Osteocyte (in vitro differentiated cells): Measurements from ENCODE around the gene UBA5. TPM values are rescaled to one million over a fixed set of nuclear protein-coding genes. Genes with fewer than 3 reads are reported as not detected.
A peak's percentile ranks its signal among the peaks of the same experiment; 100 is the strongest.

Experiments used
- DNase-seq: peaks from one replicate; pipeline ENCODE4 v3.0.0; 2021; ENCODE audit warnings: mixed read lengths; ENCODE audit not compliant: unreplicated experiment; ENCODE audit errors: extremely low spot score
- H3K27ac Mint-ChIP-seq: one replicate; pipeline ENCODE4 v1.8.0; 2021; ENCODE audit warnings: mild to moderate bottlenecking, mixed read lengths; ENCODE audit not compliant: unreplicated experiment
- H3K27me3 Mint-ChIP-seq: one replicate; pipeline ENCODE4 v1.8.0; 2021; ENCODE audit warnings: mixed read lengths; ENCODE audit not compliant: unreplicated experiment
- H3K36me3 Mint-ChIP-seq: one replicate; pipeline ENCODE4 v1.8.0; 2021; ENCODE audit warnings: mixed read lengths; ENCODE audit not compliant: unreplicated experiment
- H3K4me1 Mint-ChIP-seq: one replicate; pipeline ENCODE4 v1.8.0; 2021; ENCODE audit warnings: mixed read lengths; ENCODE audit not compliant: unreplicated experiment
- H3K4me3 Mint-ChIP-seq: one replicate; pipeline ENCODE4 v1.8.0; 2021; ENCODE audit warnings: mild to moderate bottlenecking, moderate library complexity, mixed read lengths; ENCODE audit not compliant: unreplicated experiment
- H3K9me3 Mint-ChIP-seq: one replicate; pipeline ENCODE4 v1.8.0; 2021; ENCODE audit warnings: mixed read lengths; ENCODE audit not compliant: unreplicated experiment
- total RNA-seq: library from RNA; stranded (reverse); gene quantifications from 2 replicates; pipeline ENCODE4 v1.2.1, GENCODE V29; 2021
- TF ChIP-seq, protein P1 (sequence below): fragments of 200-600 bp; sonication (generic); IDR thresholded peaks from 2 replicates; pipeline ENCODE4 v1.5.0; 2021; ENCODE audit warnings: antibody characterized with exemption, mild to moderate bottlenecking, moderate library complexity

The UBA5 gene
- total RNA-seq, 1 donor from 2014 or later, result 31.2 TPM

DNA sequence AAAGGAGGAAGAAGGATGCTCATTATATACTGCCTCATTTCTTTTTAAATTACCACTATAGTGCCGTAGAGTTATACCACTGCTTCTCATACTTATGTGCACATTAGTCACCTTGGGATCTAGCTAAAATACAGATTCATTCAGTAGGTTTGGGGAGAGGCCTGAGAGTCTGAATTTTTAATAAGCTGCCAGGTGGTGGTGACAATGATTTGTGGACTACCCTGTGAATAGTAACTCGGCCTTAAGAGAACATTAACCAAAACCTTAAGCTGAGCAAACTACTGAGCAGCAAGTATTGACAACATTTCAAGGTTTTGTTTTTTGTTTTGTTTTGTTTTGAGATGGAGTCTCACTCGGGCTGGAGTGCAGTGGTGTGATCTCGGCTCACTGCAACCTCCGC, 19.8 kb downstream of the UBA5 start:
- H3K9me3 Mint-ChIP-seq, result no peaks in the 10 kb centered on the region
- H3K27me3 Mint-ChIP-seq, result no peaks in the 10 kb centered on the region
- TF ChIP-seq, protein P1, sequence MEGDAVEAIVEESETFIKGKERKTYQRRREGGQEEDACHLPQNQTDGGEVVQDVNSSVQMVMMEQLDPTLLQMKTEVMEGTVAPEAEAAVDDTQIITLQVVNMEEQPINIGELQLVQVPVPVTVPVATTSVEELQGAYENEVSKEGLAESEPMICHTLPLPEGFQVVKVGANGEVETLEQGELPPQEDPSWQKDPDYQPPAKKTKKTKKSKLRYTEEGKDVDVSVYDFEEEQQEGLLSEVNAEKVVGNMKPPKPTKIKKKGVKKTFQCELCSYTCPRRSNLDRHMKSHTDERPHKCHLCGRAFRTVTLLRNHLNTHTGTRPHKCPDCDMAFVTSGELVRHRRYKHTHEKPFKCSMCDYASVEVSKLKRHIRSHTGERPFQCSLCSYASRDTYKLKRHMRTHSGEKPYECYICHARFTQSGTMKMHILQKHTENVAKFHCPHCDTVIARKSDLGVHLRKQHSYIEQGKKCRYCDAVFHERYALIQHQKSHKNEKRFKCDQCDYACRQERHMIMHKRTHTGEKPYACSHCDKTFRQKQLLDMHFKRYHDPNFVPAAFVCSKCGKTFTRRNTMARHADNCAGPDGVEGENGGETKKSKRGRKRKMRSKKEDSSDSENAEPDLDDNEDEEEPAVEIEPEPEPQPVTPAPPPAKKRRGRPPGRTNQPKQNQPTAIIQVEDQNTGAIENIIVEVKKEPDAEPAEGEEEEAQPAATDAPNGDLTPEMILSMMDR, result no peak
- no peak overlapping the region for H3K4me3 Mint-ChIP-seq
- no peak overlapping the region for H3K27ac Mint-ChIP-seq
- H3K36me3 Mint-ChIP-seq, result peaks cover 46% of the 10 kb centered on the region
- H3K4me1 Mint-ChIP-seq, result no peaks in the 10 kb centered on the region
- DNase-seq, result no peak

DNA sequence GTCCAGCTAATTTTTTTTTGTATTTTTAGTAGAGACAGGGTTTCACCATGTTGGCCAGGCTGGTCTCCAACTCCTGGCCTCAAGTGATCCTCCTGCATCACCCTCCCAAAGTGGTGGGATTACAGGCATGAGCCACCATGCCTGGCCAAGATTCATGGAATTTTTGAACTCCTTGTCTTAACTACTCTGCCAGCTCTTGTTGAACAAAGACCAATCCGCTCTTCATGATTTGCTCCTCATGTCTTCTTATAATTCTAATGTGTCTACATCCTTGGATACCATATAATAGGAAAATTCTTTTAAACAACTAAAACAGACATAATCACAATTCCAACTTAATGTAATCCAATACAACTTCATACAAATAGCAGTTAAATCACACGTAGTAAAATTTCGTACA, 21.3 kb downstream of the UBA5 start:
- no peaks in the 10 kb centered on the region for H3K27me3 Mint-ChIP-seq
- H3K27ac Mint-ChIP-seq, result no peak overlapping the region
- no peaks in the 10 kb centered on the region for H3K4me1 Mint-ChIP-seq
- TF ChIP-seq, protein P1, result no peak
- no peak for DNase-seq
- H3K36me3 Mint-ChIP-seq, result peaks cover 43% of the 10 kb centered on the region
- H3K9me3 Mint-ChIP-seq, result no peaks in the 10 kb centered on the region
- H3K4me3 Mint-ChIP-seq, result no peak overlapping the region

DNA sequence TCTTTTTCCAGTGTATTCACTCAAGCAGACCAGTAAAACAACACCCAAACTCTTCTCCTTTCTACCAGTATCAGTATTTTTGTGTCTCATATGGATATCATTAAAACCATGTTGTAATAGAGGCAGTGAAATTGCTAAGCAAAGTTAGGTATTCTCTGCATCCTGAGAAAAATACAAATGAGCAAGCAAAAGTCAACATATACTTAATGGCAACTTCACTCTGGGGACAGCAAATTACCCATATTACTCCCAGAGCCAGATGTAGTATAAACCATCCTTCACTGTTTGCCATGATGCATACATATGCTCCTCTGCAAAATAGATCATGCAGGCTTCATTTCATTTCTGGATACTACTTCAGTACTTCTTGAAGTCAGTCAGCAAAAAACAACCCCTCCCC, 22.1 kb downstream of the UBA5 start:
- Mint-ChIP-seq H3K9me3 (no peaks in the 10 kb centered on the region), H3K4me3 (no peak overlapping the region), H3K4me1 (no peaks in the 10 kb centered on the region), H3K36me3 (peaks cover 37% of the 10 kb centered on the region), H3K27ac (peak overlapping the region; percentile 11), H3K27me3 (no peaks in the 10 kb centered on the region)
- no peak for DNase-seq
- TF ChIP-seq, protein P1, result no peak

DNA sequence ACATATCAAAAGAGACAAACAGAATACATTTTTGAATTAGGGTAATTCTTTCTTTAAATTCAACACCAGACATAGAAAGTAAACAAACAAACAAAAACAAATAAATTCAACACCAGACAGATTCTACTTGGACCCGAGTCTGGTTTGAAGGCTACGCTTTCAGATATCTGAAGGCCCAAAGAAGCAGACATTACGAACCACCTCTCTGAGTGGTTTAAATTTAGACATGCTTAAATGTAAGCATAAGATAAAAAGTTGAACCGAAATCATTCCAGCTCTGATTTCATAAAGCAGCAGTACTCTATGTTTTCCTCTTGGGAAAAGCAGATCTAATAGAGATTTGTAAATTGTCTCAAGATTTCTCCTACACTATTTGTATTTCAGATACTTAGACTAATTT, 29.9 kb downstream of the UBA5 start:
- H3K4me1 Mint-ChIP-seq, result no peaks in the 10 kb centered on the region
- no peak for DNase-seq
- H3K27me3 Mint-ChIP-seq, result no peaks in the 10 kb centered on the region
- H3K4me3 Mint-ChIP-seq, result no peak overlapping the region
- no peaks in the 10 kb centered on the region for H3K9me3 Mint-ChIP-seq
- no peak overlapping the region for H3K27ac Mint-ChIP-seq
- H3K36me3 Mint-ChIP-seq, result peaks cover 54% of the 10 kb centered on the region
- TF ChIP-seq, protein P1, result no peak

DNA sequence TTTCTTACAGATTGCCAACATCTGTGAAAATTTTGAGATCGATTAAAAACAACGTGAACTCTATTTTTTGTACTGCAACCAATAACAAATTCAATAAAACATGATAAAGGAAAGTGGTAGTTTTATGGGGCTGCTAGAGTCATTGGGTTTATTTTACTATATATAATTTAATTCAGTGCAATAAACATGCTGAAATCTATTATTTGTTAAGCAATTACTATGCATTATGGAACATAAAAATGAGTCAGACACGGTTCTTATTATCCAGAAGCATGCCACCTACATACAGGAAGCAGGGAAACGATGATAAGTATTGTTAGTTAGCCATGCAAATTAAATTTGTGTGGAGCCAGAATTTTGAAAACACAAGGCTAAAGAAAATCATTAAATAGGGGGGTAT, 34.9 kb downstream of the UBA5 start:
- TF ChIP-seq, protein P1, result no peak
- no peaks in the 10 kb centered on the region for H3K27me3 Mint-ChIP-seq
- no peaks in the 10 kb centered on the region for H3K4me1 Mint-ChIP-seq
- H3K36me3 Mint-ChIP-seq, result peaks cover 55% of the 10 kb centered on the region
- H3K27ac Mint-ChIP-seq, result no peak overlapping the region
- no peak for DNase-seq
- H3K4me3 Mint-ChIP-seq, result no peak overlapping the region
- no peaks in the 10 kb centered on the region for H3K9me3 Mint-ChIP-seq
